Jurkat, Clone E6-1 (cell line): ENCODE measurements around the gene LY6G5B.

Experiments
- DNase-seq: peaks from one replicate; pipeline ENCODE4 v3.0.0-alpha.2; 2011; ENCODE audit warnings: low read depth, low spot score
- H3K4me3 ChIP-seq: 2 replicates; pipeline ENCODE4 v1.5.1; 2011; ENCODE audit warnings: mild to moderate bottlenecking, low read length, control low read depth, moderate library complexity

The LY6G5B gene

GRCh38 chr6:31686483-31686882 lies 16.7 kb downstream of the LY6G5B start:
- no peak overlapping the region for H3K4me3 ChIP-seq
- no peak for DNase-seq

DNA sequence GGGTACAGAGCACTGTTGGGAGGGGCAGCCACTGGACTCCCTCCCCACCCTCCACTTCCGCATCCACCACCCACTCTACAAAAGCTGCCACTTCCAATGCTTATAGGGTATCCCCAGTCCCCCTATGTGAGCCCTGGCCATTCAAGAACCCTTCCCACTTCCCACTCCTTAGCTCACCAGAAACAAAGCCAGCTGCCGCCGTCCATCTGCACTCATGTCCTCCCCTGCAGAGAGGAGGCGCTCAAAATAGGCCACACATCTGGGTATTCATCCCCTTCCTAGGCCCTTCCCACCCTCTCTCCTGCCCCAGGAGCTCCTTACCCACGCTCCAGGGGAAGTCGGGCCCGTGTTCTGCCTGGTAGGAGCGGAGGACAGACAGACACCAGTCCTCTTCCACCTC lies 17.5 kb downstream of the LY6G5B start:
- no peak for DNase-seq

DNA sequence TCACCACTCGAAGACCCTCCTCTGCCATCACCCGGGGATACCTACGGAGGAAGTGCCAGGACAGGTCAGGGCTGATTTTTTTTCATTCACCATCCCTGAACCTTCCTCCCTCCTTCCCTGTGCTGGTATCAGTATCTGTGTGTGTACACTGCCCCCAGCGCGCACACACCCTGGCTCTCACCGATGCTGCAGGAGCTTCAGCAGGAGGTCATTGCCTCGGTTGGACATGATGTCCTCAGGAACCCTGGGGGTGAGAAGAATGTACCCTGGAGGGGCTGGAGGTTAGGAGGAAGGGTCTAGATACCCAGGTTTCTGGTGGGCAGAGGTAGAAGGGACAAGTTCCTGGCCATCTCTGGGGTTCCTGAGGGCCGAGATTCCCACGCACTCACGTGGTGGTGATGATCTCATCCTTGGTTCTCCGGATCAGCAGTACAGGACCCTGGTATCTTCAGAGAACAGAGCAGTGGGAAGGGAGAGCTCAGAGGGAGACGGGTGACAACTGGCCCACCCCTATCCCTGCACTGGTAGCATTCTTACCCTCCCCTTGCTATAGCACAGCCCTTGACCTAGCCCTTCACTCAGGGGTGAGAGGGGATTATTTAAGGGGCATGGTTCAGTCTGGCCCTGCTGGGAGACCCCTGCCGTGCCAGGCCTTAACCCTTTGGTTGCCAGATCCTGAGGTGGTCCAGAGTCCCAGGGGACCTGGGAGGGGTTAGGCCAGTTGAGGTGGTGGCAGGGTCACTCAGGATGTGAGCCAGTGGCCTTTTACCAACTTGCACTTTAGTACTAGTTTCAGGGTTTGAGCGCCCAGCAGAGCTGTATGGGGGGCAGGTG lies 18.3 kb downstream of the LY6G5B start:
- H3K4me3 ChIP-seq, result no peak overlapping the region
- no peak for DNase-seq

More for the DNA sequence above, 17.5 kb downstream of the LY6G5B start:
- no peak overlapping the region for H3K4me3 ChIP-seq

- DNase-seq, result no peak
Measured at GRCh38 chr6:31689249-31690110, 19.7 kb downstream of the LY6G5B start.

DNA sequence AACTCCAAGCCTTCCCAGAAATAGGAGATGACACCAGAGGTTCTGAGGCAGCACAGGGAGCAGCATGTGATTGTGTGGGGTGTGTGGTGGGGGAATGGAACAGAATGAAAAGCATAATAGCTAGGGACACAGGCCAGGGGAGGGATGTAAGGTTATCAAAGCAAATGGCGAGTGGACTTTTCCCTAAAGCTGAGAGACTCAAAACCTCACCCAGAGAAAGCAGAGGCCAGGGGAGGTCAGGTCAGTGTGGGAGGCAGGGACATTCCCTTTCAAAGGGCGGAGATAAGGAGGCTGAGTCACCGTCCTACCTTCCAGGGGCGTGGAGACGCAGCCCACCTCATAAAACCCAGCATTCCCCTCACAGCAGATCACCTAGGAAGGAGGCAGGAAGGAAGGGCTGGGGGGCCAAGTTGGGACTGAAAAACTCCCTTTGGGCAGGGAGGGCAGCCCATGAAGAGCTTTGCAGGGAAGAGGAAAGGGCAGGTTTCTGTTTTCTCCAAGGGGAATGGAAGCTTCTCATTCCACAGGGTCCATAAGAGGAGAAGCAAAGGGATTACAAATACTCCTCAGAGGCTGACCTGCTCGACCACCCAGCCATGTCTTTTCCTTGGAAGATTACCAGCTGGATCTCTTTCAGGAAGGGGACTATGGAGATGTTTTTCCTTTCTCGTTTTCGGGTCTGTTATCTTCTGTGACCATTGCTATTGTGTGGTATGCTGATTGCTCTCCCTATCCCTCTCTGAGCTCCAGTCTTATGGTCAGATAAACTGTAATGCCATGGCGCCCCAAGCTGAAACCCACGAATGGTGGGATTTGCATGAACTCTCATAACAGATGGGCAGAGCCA lies 20.7 kb downstream of the LY6G5B start:
- DNase-seq, result no peak
- H3K4me3 ChIP-seq, result no peak overlapping the region

More at GRCh38 chr6:31689249-31690110, 19.7 kb downstream of the LY6G5B start:
- H3K4me3 ChIP-seq, result no peak overlapping the region

DNA sequence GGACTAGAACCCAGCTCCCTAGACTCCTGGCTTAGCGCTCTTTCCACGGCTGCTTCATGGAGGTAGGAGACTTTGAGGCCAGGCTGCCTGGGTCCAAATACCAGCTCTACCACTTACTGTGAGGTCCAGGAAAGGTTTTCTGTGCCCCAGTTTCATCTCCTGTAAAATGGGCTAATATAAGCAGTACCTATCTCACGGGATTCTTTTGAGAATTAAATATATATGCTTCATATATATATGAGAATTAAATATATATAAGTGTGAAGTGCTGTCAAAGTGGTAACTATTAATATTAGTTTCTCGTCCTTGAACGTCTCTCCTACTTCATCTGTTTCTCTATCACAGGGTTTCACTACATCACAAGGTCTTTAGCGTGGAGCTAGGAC lies 21.3 kb downstream of the LY6G5B start:
- no peak overlapping the region for H3K4me3 ChIP-seq
- DNase-seq, result no peak

DNA sequence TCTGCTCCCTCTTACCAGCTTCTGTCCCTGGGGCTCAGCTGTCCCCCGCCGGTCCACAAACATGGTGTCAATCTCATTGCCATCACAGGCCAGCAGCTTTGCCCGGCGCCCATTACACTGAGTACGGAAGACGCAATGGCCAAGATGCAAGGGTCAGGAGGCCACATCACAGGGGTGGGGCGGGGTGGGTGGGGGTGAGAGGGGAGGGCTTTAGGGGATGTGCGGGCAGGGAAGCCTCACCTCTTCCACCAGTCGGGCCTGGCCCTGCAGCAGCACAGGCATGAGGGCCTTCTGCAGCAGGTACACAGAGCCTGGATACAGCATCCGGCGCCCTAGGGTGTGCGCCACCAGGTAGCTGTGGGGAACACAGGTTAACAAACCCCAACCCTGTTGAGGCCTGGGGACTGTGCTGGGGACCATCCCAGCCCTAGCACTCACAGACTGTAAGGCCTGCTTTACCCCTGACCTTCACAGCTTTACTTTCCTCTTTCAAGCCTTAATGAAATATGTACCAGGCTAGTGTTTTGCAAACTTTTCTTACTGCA lies 21.9 kb downstream of the LY6G5B start:
- DNase-seq, result no peak
- H3K4me3 ChIP-seq, result no peak overlapping the region

GRCh38 chr6:31692353-31692752 lies 22.6 kb downstream of the LY6G5B start:
- DNase-seq, result no peak
- H3K4me3 ChIP-seq, result no peak overlapping the region

DNA sequence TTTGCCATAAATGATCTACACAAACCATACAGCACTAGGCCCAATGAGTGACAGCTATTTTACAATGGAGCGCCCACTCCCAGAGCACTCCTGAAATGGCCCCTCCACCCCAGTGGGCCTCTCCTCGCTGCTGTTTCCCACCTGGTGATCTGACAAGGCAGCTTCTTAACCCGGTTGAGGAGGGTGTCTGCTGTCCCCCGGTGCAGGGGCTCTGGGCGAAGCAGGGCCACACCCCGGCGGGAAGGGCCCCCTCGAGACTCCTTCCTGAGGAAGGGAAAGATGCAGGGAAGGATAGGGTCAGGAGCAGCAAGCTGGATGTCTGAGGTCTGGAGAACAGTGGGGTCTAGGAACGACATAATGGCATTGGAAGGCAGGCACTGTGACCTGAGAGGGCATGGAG lies 23.1 kb downstream of the LY6G5B start:
- H3K4me3 ChIP-seq, result no peak overlapping the region
- DNase-seq, result no peak

DNA sequence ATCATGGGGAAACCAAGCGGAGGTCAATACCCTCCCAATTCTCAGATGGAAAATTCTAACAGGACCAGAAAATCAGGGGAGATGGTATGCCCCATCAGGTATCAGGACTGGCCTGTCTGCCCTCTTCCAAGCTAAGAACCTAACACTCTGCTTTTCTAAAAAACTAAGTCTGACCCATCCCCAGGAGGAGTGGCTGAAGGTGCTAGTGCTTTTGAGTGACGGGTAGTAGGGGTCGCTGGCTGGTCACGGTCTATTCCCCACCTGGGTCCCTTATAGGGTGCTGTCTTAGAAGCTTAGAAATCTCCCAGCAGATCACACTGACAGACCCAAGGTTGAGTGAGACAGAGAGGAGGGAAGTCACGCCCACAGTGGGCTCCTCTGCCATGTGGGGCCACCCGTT lies 23.8 kb downstream of the LY6G5B start:
- DNase-seq, result no peak
- no peak overlapping the region for H3K4me3 ChIP-seq

DNA sequence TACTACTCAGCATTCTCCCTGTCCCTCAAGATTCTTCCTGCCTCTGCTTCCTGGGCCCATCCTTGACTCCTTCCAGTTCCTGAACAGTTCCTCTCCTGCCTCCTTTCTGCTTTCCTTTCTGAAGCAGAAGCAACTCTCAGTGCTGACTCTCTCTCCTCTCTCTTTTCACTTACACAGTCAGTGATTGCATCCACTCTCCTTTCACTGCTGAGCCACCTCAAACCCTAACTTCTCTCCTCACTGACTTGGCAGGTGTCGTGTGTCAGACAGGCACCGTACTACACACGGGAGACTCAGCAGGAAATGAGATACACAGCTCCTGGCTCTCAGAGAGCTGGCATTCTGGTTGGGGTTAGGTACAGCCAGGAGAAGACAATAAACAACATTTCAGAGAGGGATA lies 27.8 kb downstream of the LY6G5B start:
- H3K4me3 ChIP-seq, result no peak overlapping the region
- no peak for DNase-seq

GRCh38 chr6:31700740-31701401 lies 31.1 kb downstream of the LY6G5B start:
- H3K4me3 ChIP-seq, result no peak overlapping the region
- DNase-seq, result no peak

DNA sequence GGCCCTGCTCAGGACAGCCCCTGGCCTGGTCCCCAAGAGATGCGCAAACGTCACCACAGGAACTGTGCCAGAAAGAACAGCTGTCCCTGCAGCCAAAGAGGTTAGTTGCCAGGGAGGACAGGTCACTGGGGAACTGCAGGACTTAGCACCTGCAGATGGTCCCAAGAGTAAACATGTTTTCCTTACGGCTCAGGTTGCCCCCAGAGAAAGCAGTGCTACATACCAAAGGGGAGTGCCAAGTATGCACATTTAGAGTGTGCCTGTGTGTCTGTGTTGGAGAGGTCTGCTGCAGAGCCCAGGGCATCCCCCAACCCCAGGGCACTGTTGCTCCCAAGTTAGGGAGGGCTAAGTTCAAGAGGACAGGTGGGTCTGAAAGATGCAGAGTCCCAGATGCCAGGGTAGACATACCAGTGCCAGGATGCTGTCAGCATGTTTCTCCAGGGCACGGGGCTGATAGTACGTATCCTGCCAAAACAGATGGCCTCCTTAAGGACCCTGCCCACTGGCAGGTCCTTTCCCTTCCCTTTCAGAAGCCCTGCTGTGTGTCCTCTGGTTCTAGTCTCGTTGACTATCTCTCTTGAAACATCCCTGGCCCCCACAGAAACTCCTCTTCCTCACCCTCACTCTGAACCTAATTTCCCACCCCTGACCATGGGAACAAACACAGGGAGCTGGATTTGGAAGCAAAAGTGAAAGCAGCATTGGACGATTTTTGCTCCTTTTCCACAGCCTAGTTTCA lies 32.1 kb downstream of the LY6G5B start:
- peak overlapping the region; percentile 77 for H3K4me3 ChIP-seq
- no peak for DNase-seq

DNA sequence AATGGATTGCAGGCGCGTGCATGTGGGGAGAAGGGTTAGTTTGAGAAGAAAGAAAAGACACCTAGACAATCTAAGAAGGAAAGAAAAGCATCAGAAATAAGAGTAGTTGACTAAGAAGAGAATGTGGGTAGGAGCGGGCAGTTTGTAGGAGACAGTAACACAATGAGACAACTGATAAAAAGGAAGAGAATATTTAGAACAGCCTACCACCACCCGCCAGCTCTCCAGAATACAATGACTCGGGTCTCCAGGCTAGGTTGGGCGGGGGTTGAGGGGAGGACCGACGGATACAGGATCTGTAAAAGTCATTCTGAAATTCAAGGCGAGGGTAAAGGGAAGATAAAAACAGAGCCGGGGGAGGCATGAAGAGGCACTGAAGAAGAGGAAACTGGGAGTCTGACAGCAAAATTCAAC lies 32.6 kb downstream of the LY6G5B start:
- peak overlapping the region; percentile 77 for H3K4me3 ChIP-seq

GRCh38 chr6:31702819-31703716 lies 33.3 kb downstream of the LY6G5B start, which contains the start of gene ABHD16A:
ABHD16A (minus strand) TSS chr6:31703324; CDS start chr6:31703281, 43 bp downstream.
- peak; percentile 98 for DNase-seq
- peak within 1 kb of the TSS; percentile 77 for H3K4me3 ChIP-seq

More for the DNA sequence above, 32.6 kb downstream of the LY6G5B start:
- no peak for DNase-seq

- no peak overlapping the region for H3K4me3 ChIP-seq
- no peak for DNase-seq
Measured at GRCh38 chr6:31705931-31706330, 36.2 kb downstream of the LY6G5B start.

DNA sequence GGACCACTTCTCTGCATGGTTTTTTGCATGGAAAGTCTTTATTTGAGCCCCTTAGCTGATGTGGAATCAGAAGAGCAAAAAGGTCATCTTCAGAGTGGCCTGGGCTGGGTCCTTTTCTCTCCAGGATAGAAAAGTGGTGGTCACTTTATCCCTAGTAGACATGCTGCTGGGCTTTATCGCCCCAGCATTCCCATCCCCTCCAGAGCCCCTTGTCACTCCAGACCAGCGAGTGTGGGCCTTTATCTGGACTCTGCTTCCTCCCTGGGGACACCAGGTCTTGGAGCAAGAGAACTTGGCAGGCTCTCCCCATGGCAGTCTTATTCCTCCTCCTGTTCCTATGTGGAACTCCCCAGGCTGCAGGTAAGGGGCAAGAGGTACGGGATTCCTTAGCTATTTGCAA lies 36.8 kb downstream of the LY6G5B start, which contains the start of gene LY6G6F:
LY6G6F (plus strand) TSS at position 268 of the 400 bp plus-strand sequence; CDS start at position 309, 41 bp downstream.
- DNase-seq, result no peak
- H3K4me3 ChIP-seq, result no peak within 1 kb of the TSS
